Bone marrow (tissue), 2 donors: Measurements from ENCODE around the gene PEMT.

ENCODE experiments used
- DNase-seq, 2 donors: peaks; one replicate each; lab custom pipeline; 2025; lab: John Stamatoyannopoulos, UW

Gene PEMT

DNA sequence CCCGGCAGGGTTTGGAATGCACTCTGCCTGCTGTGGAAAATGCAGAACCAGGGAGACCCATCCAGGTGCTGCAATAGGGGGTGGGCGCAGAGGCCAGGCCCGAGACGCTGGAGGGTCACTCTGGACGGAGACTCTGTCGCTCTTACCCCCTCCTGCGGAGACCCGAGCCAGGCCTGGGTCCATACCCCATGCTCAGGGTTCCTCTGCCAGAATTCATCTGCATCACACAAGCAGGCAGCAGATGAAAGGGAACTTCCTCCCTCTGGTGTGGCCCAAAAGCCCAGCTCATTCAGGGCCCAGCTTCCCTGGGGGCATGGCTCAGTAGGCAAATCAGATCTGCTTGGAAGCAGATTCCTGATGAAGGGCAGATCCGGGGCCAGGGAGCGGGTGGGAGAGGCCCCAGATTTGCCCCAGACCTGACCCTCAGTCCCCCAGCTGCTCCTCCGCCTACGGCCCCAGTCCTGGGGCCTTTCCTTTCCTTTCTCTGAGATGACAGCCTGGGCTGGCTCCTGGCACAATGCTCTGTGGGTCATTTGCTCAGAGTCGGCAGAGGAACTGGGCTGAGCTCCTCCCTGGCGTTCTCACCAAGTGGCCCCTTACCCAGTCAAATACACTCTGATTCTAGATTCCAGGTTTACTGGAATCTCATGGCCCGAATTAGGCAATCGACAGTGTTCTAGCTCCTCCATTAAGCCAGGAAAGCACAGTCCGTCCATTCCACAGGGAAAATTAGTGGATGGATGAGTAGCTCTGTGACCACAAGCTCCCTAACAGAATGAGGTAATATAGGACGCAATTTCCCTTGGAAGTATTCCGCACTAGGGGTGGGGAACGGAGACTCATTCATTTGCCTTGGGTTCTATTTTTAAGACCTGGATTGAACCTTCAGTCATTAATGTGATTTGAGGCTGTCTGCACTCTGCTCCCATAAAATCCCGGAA is 76.2 kb downstream of the PEMT start:
- no peak for DNase-seq

DNA sequence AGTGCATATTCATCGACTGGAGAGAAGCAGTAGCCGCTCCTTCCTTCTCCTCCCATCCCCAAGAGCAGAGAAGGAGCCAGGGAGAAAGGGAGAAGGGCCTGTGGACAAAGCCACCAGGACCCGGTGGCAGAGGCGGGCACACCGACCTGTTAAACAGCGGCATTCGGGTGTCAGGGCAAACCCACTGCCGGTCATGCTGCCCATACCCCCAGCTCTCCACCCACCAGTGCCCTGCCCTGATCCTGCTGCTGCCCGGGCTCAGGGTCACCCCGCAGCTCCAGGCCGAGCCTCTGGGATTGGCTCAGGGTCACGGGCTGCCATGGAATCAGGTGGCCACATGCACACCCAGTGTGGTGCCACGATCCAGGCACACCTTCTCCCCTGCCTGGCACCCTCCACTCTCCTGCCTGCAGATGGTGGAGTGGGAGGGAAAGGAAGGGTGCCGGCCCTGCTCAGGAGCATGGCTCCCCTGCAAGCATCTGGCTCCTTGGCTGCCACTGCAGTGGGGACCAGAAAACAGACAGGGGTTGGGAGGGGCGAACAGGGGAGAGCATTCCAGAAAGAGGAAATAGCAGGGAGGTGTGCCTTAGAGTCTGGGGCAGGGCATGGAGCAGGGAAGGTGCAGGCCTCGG is 77.0 kb downstream of the PEMT start:
- DNase-seq: no peak

DNA sequence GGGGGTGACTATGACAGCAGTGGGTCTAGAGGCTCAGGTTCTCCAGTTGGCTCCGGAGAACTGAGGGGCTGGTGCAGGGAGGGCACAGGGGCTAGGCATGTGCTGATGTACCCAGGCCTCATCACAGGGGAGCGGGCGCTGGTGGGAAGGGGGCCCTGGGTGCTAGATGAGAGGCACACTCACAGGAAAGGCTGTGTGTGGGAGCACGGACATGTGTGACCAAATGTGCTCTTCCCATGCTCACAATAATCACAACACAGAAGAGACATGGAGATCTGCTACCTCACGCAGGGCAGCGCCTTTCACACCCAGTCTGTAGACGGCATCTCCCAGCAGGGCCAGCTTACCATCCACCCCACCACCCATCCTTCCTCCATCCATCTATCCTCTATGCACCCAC is 77.9 kb downstream of the PEMT start:
- DNase-seq: no peak

DNA sequence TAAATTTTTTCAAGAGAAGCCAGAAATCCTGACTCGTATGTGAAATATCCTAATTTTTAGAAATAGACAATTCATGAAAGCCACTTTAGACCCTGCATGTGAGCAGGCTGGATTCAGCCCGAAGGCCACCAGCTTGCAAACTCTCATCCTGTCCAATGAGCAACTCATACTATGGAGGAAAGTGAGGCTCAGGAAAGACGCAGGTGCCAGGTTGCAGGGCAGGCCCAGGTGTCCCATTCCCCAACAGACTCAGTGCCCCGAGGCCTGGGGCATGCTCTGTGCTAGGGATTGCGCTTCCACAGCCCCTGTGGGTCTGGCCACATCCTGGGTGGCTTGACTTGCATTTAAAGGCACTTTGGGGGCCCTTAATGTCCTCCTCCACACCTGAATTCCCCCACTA is 78.6 kb downstream of the PEMT start:
- no peak for DNase-seq

DNA sequence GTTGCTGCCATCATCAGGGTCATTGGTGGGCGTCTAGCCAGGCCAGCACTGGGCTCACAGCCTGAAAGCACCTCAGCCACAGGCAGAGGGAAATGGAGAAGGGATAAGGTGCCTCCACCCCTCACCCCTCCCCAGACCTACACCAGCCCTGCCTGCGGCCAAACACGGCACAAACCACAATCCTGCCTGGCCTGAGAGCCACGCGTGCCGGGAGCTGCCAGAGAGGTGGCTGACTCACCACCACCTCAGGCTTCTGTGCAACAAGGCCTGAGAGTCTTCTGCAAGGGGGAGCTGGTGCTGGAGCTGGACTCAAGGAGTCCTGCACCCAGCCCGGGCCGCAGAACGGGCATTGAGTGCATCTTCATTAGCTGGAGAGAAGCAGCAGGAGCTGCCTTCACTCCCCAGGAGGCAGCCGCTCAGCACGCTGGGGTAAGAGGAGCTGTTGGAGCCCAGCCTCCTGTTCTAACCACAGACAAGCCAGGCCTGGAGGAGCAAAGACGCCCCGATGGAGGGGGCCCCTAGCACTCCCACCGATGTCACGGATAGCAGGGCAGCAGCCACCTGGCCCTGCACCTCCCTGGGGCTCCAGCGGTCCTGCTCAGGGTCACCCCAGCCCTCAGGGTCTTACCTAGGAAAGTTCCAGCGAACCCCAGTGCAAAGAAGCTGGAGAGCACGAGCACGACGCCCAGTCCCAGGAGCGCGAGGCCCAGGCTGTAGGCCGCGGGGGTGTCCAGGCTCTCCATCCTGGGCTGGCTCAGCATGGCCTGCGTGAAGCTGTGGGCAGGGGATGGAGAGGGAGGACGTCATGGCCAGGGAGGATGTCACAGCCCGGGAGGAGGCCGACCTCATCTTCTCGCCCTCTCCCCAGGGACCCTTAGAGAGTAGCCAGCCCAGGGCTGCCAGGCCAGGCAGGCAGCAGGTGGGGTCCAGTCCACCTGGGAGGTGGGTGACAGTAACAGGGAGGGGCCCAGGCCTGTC is 79.3 kb downstream of the PEMT start:
- peak in 1 of 2 donors; percentile 6 for DNase-seq

DNA sequence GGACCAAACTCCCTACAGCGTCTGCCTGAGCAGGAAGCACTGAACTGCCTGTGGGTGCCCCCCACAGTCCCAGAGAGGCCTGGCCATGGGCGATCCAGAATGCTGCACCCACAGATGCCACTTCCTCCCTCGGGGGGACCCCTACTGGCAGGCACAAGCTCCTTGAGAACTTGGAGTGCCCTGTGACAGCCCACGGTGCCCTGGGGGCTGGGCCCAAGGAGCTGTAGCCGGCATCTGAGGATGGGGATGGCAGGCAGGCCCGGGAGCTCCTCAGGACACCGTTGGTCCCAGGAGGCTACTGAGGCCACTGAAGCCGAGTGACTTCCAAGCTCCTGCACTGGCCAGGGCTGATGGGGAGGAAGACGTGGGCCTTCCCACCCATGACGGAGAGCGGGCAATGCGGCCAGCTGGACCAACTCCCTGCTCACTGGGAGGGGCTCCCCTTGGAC is 80.2 kb downstream of the PEMT start:
- DNase-seq: no peak

DNA sequence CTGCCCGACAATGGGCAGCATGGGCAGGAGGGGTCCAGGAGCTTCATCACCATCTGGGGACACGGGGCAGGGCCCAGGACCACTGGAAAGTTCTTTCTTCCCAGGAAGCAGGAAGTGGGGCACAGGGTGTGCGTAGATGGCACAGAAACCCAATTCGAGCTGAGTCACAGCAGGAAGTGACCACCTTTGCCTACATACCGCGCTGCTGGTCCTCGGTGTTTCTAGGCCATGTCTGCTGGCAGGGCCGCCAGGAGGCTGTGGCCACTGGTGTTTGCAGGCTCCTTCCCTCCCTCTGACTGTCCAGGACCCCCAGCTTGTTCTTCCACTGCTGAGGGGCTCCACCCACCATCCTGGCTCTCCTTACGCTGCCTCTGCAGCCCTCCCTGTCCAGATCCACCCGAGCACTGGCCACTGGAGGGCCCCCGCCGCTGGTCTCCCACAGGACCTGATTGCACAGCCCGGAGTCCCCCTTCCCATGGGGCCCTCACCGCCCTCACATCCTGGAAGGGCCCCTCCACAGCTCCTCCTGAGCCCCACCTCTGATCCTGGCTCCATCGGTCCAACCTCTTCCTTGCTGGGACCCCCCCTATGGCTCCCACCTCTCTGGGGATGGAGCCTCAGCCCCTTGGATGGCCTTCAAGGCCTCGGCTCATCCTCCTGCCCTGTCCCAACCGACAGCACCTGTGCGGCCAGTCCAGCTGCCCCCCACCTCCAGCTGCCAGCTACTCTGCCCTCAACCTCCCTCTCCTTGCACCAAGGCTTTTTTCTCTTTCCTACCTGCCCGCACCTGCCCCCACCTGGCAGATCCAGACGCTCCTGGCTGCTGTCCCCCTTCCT is 80.8 kb downstream of the PEMT start:
- DNase-seq: no peak

DNA sequence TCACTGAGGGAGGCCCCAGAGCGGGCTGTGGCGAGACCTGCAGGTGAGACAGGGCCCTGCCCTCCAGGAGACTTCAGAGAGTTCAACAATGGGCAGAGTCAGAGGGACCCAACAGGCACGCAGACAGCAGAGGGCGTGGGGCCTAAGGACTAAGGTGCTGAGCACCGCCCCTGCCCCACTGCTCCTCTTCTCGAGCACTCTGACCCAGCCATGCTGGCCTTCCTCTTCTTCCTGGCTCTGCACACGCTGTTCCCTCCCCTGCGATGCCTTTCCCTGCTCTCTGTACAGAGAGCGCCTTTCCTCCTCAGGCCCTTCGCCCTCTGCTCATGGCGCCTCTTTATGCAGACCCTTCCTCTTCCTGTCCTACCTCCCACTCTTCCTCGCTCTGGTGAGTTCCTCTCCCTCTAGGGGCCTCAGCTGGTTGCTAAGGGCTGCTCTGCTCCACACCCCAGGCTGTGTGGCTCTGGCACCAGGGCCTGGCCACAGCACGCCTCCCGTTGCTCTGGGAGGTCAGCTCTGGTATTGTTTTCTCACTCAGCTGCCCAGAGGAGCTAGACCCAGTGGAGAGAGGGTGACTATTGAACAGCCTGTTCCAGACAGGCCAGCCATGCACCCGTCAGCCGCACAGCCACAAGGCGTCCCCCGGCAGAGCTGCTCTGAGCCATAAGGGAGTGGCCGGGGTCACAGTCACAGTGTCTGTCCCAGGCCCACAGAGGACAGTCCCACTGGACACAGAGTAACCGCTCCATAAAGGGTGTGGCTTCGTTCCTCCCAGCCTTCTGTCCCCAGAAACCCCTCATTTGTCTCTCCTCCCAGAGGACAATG is 81.7 kb downstream of the PEMT start:
- no peak for DNase-seq

DNA sequence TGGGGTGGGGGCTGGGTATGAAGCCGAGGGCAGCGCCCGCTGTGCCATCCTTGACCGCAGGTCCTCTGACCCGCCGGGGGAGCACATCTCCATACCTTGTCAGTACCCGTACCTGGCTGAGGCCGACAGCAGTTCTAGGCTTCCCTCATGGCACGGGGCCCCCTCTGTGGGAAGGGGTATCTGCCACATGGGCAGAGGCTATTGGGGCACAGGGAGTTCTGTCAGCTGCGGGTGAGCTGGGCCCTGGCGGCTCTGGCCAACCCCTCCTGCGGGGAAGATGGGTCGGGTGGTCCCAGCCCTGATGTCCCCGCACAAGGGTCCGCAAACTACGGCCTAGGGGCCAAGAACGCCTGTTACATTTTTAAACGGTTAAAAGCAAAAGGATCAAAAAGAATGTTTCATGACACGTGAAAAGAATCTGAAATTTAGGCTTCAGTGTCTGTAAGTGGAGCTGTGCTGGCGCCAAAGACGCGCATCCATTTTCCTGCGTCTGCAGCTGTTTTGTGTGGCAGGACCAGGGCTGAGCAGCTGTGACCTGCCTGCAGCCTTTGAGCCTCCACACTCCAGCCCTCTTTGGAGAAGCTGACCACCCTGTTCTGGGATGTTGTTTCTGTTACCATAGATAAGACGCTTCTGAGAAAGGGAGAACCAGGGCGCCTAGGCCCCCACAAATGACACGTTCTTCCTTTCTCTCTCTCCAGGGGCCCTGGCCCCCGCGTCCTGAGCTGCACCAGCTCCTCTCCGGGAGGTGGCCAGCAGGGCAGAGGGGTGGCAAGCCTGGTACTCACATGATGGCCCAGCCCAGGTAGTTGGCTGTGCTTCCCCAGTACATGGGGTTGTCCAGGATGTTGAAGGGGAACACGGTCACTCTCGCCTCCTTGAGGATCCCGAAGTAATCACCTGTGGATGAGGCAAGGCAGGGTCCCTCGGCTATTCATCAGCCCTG is 82.6 kb downstream of the PEMT start:
- no peak for DNase-seq

DNA sequence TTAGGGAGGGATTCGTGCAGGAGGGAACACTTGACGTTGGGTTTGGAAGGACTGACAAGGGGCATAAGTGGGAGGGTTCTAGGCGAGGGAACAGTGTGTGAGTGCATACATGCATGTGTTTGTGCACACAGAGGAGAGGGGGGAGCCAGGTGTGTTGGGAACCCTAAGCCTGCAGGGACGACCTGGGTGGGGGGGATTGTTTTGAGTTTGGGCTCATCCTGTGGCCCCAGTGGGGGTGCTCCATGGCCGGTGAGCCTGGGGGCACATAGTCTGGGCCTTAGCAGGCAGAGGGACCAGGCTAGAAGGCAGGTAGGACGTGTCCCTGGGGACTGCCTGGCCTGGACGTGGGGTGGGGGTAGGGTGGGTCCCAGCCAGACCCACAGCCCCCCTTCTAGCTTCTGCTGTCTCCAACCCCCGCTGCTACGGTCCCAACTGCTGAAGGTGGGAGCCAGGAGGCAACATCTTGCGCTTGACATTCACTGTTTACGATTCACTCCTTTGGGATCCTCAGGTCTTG is 83.4 kb downstream of the PEMT start:
- no peak for DNase-seq

DNA sequence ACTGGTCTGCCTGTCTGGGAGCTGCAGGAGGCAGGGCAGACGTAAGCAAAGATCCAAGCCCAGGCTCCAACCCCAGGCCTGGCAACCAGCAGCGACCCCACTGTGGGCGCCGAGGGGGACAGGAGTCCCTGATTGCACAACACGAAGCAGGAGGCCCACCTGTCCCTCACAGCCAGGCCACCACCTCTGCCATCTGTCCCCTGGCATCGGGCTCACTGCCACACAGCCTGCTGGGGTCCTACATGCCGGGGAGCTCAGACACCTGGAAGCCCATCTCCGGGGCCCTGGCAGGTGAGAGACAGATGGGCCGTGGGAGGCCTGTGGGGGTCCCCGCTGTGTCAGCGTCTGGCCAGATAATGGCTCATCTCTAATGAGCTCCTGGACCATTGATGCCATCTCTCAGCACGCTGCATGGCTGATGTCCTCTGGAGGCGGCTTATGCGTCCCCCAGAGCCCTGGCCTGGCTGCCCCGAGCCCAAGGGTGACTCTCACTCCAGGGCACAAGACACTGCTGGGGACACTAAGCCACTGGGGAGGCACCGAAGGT is 84.0 kb downstream of the PEMT start:
- DNase-seq: no peak

DNA sequence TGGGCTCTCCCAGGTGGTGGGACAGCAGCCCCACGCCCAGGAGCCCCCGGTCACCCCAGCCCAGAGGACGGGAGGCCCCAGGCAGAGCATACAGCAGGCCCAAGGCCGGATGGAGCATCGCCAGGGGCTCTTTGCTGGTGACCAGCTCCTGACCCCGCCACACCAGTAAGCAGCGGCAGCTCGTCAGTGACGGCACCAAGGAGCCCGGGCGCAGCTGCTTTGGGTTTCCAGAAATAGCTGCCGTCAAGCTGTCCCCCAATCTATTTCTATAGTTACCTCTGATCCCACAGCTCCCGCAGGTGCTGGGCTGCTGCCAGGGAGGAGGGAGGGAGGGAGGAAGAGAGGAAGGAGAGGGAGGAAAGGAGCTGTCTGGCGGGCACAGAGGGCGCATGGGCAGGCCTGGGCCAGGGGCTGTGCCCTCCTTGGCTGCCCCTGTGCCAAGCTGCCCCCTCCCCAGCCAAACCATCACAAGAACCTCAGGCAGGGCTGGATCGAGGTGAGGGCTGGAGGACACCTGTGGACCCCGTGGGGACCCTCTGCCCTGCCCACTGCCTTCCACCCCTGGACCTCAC is 84.5 kb downstream of the PEMT start:
- DNase-seq: no peak

DNA sequence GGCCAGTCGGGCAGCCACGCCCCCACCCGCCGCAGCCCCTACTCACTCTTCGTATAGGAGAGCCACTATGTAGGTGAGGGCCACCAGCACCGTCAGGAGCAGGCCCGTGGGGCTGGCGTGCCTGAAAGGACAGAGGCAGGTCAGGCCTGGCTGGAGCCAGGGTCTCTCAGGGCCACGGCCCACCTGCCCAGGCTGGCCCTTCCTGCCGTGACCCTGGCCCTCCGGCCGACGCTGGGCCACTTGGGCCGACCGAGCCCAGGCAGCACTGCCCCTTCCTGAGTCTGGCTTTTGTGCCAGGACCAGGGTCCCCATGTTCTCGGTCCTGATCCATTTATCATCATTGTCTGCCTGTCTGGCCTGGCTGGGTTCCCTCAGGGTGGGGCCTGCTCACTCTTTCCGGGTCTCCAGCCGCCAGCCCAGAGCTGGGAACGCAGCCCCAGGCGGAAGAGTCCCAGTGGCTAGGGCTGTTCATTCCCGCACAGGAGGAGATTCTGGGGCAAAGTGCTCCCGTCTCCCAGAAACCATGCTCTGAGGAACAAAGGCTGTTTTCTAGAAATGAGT is 85.2 kb downstream of the PEMT start:
- DNase-seq: no peak

DNA sequence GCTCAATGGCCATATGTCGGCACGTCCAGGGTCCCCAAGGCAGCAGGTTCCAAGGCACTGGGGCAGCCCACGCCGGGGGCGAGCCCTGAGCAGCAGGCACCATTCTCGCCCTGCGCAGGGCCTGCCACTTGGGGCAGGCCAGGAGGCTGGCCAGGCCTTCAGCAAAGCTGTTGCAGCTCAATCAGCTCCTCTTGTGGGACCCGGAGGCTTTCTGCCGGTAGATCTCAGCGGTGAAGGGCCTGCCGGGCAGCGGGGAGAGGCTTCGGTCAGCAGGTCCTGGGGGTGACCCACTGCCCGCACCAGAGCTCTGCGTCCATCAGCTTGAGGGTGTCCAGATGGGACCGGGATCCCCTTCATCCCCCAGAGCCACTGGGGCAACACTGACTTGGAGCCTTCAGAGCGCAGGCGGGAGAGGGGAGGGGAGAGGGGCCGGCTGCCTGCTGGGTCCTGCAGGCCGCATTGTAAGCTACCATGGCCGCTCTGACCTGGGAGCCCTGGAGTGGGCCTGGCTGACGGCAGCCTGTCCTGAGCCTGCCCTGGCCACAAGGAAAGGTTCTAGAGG is 85.8 kb downstream of the PEMT start:
- DNase-seq: no peak

DNA sequence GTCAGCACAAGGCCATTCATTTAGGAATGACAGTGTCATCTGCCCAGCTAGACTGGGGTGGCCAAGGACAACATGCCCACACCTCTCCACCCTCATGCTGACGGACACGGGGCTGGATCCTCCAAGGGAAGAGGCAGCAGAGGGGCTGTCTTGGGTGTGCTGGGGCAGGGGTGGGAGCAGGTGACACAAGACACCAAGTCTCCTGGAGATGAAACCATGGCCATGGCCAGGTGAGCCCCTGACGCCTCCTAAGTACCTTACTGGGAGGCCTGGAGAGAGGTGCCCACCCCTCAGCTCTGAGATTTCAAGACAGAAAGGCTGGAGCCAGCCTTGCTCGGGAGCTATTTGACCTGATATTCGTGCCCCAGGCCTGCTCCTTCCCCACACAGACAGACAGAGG is 86.4 kb downstream of the PEMT start:
- DNase-seq: no peak

DNA sequence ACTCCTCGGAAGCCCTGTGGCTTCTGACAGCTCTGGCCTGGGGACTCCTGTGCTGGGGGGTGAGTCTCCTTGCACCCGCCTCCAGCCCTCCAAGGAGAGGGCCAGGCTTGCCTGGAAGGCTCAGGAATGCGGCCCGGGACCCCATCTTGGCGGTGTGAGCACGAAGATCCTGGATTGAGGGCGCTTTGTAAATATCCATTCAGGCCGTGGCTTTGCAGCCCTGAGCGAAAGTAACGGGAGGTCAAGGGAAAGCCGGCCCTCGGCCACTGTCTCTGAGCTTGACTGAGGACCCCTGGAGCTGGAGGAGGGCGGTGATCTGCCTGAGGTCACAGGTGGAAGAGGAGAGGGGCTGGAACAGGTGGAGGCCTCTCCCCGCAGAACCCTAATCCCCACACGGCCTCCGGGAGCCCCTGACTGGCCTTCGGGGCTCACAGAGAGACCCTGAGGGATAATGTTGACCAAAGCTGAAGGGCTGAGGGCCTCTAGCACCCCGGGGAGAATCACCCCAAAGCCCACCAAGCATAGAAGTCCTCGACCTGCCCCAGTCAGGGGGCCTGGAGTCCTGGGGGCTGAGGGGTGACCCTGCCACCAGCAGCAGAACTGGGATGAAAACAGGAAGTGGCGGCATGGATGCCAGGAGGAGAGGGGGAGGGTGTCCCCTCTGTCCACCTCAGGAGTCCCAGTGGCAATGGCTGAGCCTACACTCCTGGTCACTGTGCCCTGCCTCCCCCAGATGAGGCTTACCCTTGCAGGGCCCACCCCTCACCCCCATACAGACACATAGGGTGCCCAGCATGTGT is 87.0 kb downstream of the PEMT start:
- DNase-seq: no peak
